HG02610 (cell line): ENCODE data around the gene TEX38.
"Not testable (repeated sequence)": the region's sequence is repeated elsewhere in the genome, so short reads cannot be mapped to it uniquely, and the experiment has no call there.

Experiments
- ATAC-seq: cut with Tn5 transposase; IDR thresholded peaks from one replicate; pipeline ENCODE4 v1.9.1; 2021; ENCODE audit warnings: mild to moderate bottlenecking, moderate library complexity; ENCODE audit not compliant: unreplicated experiment

The TEX38 gene

DNA sequence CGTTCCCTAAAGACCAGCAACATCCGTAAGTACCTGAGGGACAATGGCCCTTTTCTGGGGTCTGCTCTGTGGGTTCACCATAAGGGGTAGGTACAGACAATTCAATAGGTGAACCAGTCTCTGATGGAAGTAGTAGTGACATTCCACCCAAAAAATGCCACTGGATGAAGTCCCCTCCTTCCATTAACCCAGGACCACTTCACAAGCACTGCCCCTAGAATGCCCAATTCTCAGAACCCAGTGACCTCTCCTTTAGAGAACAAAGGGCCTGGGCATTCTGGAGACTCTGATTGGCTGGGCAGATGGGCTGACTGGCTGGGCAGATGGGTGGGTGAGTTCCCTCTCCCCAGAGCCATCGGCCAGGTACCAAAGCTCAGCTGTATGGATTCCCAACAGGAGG, at the start of gene TEX38:
Gene TEX38 (plus strand): TSS at position 301 of the 400 bp plus-strand sequence. CDS start 81 bp downstream, at position 382.
- no peak for ATAC-seq

DNA sequence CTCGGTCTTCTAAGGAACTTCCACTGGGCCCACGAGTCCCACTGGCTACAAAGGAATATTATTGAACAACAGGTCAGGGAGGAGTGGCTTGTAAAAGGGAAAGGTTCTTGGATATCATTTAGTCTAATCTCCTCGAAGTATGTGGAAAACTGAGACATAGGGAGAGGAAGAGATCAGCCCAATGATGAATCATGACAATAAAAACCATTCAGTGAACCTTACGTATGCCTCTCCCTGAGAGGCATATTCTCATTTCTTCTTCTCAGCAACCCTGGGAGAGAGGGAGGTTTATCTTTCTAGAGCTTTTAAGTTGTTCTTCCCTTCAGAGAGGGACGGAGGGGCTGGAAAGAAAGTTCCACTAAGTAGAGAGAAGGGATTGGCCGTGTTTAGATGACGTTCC, 49.7 kb upstream of the TEX38 start:
- no peak for ATAC-seq

DNA sequence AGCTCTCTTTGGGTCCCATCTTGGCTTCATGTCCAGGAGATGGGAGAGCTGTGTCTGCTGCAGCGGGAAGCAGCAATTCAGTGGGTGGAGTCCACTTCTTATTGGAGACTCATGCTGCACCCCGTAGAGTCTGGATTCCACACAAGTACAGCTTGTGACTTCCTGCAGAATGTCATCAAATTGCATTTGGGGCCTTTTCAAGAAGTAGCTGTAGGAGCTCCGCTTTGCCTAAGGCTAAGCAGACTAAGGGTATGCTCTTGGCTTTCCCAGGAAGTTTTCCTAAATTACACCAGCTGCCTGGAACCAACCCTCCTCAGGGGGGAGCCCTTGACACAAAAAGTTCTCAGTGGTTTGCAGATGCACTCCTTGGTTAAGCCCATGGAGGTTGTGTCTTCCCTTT, 49.3 kb upstream of the TEX38 start:
- no peak for ATAC-seq

DNA sequence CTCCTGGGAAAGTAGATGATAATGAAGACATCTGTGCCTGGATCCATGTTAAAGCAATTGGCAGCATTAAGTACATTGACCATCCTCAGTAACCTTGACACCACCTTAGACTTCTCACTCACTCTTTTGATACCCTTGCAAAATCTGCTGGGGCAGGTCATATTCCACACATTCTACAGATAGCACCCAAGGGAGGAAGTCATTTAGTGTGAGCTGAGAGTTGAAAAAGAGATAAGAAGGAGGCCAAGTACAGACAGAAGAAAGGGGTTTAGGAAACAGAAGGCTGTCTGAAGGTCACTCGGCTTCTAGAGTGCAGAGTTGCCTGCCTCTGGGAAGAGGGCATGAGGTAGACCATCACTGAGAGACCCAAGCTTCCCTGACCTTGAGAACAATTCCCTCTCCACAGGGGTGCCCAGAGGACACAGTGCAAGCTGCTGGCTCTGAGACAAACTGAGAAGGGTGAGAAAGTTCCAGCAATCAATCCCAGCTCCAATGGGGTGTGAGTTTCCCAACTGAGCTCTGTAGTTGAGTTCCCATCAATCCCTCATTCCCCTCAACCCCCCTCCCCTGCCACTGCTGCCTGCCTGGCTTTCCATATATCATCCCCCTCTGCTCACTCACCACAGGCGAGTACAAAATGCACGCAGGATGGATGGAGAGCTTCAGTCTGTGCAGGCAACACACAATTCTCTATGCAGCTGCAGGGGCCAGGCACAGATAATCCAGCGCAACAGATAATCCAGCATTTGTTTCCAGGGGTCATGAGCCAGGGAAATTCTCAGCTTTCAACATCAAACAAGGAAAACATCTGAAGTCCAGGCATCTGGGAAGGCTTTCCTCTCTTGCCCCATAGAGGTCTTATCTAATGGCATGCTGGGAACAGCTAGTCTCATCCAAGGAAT, 47.7 kb upstream of the TEX38 start:
- ATAC-seq = no peak

DNA sequence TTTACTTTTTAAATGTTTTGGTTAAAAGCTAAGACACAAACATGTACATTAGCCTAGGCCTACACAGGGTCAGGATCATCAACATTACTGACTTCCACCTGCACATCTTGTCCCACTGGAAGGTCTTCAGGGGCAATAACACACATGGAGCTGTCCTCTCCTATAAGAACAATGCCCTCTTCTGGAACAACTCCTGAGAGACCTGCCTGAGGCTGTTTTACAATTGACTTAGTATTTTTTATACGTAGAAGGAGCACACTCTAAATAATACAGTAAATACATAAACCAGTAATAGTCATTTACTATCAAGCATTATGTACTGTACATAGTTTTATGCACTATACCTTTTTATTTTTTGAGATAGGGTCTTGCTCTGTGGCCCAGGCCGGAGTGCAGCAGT, 40.9 kb upstream of the TEX38 start:
- ATAC-seq = no peak

DNA sequence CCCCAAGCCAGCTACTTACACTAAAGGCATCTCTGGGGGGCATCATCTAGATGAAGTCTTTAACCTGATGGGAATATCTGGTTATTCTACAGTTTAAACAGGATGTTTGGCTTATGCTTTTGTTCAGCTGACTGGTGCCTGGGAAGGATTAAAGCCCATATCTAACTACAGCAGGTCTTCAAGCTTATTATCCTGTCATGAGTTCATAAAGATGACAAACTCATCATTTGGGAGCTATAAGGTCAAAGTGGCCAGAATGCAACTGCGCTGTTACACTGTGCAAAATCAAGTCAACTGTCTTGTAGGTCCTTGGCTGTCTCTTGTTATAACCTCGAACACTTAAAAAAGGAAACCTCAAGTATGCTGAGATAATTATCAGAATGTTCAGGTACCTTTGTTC, 36.4 kb upstream of the TEX38 start:
- no peak for ATAC-seq

DNA sequence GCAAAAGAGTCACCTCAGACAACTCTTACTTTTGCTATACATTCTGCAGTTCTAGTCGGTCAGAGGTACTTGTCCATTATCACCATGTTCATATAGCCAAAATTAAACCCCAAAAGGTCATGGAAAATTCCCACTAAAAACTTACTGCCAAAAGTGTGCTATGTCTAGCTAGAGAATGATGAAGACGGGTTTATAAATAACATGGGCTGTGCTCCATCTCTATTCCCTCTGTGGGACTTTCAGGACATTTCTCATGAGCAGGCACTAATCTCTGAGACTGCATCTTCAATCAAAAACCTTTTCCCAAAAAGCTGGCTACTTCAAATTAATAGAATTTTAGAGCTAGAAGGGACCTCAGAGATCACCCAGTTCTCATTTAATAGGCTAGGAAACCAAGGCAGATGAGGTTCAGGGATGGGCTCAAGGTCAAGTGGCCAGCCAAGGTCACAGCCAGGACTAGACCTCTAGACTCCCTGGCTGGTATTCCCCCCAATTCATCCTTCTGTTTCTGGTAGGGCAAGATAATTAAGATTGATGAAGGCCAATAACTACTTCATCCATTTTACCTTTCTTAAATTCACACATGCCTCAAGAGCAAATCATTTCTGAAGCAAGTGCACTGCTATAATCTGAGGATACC, 34.1 kb upstream of the TEX38 start:
- no peak for ATAC-seq

DNA sequence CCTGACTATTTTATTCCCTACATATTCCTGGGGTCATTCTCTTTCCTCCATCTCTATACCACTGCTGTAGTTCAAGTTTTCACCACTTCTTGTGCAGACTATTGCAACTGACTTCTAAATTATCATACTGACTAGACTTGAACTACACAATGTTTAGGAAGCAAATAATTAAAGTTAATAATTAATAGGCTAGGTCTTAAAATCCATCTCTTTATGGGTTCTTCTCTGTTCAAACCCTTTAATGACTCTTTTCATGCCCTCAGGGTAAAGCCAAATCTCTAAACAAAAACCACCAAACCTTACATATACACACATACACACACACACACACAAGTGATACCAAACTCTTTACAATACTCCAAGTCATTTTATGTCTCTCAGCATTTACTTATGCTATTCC, 32.7 kb upstream of the TEX38 start:
- no peak for ATAC-seq

DNA sequence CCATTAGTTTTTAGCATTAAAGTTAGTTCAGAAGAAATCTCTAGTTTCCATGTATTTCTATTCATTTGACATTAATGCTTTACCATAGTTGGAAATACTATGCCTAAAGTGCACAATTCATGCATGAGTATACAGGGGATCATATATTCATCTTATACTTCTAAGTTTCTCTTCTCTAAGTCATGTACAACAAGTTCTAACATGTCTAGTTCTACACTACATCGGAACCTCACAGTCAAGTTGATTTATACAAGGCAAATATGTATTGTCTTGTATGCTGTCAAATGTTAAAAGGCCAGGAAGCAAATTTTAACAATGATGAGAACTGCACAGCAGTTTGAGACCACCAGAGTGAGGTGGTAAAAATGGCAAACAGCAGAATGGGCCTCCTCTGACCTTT, 32.1 kb upstream of the TEX38 start:
- ATAC-seq = no peak

DNA sequence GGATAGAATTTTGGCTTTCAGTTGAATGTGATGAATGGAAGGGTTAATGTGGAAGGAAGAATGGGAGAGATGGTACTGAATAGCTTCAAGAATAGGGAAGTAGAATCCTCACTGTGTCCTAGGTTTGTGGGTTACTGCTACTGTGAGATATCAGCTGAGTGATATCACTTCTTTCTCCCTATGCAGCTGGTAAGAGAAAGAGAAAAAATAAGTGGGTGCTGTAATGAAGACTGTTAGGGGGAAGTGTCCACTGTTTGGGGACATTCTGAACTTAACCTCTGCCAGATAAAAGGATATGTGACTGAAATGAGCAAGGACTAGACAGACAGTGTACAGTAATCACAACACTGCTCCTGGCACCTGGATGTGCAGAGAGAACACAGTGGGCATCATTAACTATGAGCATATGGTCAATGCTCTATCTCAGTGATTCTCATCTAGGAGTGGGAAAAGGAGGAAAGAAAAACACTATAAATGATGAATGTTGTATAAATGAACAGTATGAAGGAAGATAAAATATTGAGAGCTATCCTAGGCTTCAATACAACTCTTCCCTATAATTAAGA, 29.5 kb upstream of the TEX38 start:
- no peak for ATAC-seq

DNA sequence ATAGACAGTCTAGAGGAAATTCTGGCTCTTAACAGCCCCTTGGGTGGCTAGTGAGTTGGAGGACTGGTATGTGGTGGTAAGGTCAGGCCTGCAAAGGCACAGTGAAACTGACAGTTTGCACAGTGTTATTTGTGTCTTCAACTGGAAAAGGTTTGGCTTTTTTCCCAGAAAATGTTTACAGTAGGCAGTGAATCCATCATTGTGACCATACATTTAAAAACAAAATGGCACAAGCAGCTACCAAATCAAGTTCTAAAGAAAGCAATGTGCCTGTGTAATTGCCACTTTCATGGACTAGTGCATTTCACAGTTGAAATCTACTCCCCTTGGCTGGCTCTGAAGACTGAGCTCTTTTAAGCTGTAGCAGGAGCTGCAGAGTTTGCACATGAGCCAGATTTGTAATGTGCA, 28.3 kb upstream of the TEX38 start:
- no peak for ATAC-seq

DNA sequence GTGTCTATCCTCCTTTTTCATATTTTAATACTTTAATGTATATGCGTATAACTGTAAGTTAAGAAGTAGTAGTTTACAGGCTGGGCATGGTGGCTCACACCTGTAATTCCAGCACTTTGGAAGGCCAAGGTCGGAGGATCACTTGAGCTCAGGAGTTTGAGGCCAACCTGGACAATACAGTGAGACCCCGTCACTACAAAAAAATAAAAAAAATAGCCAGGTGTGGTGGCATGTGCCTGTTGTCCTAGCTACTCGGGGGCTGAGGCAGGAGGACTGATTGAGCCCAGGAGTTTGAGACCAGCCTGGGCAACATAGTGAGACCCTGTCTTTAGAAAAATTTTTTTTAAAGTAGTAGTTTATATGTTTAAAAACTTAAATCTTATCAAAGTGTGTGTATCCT, 25.8 kb upstream of the TEX38 start:
- ATAC-seq = no peak

DNA sequence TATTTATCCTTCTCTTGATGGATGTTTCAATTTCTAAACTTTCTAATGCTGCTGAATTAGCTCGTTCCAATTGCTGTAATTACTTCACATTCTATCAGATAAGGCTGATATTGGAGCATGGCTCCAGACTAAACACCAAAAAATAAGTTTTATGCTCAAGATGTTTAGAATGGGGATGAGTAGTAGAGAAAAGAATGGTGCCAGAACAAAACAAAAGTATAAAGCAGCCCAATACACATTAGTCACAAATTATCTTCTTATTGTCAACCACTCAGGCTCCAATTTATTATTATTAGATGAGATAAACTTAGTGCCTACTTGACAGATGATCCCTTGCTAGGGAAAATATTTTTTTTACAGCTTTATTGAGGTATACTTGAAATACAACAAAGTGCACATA, 25.3 kb upstream of the TEX38 start:
- ATAC-seq = no peak

DNA sequence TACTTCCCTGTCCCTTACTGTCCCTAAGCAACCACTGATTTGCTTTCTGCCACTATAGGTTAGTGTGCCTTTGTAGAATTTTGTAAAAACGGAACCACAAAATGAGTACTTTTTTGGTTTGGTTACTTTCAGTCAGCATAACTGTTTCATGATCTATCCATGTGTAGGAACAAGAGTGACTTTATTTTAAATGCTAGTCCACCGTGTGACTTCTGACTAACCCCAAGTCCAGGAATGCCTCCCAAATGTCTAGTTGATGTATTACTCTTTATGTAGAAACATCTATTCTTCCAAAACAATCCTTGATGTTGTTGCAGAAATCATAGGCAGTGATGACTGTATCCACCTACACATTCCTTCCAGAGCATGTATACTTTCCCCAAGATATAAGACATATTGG, 24.8 kb upstream of the TEX38 start:
- no peak for ATAC-seq

DNA sequence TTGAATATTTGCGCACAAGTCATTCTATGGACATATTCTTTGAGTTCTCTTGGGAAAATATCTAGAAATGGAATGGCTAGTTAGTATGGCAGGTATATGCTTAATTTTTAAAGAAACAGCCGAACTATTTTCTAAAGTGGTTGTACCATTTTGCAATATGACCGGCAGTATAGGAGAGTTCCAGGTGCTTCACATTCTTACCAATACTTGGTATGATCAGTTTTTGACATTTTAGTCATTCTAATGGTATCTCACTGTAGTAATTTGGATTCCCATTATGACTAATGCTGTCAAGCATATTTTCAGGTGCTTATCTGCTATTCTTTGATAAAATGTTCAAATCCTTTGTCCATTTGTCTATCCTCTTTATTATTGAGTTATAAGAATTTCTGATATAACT, 24.0 kb upstream of the TEX38 start:
- no peak for ATAC-seq

DNA sequence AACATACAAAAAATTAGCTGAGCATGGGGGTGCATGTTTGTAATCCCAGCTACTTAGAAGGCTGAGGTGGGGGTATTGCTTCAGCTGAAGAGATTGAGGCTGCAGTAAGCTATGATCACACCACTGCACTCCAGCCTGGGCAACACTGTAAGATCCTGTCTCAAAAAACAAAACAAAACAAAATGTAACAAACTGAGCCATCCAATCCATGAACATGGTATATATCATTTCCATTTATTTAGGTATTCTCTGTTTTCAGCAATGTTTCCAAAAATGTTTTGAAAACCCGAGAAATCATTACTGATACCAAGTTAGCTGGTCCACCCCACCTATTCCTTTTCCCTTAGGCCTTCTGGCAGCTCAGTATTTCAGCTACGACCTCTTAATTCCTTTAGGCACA, 21.9 kb upstream of the TEX38 start:
- no peak for ATAC-seq

DNA sequence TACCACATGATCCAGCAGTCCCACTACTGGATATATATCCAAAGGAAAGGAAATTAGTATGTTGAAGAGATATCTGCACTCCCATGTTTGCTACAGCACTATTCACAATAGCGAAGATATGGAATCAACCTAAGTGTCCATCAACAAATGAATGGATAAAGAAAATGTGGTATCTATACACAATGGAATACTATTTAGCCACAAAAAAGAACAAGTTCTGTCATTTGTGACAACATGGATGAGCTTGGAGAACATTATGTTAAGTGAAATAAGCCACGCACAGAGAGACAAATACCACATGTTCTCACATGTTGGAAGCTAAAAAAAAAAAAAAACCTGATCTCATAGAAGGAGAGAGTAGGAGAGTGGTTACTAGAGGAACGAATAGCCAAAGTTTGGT, 21.2 kb upstream of the TEX38 start:
- no peak for ATAC-seq

DNA sequence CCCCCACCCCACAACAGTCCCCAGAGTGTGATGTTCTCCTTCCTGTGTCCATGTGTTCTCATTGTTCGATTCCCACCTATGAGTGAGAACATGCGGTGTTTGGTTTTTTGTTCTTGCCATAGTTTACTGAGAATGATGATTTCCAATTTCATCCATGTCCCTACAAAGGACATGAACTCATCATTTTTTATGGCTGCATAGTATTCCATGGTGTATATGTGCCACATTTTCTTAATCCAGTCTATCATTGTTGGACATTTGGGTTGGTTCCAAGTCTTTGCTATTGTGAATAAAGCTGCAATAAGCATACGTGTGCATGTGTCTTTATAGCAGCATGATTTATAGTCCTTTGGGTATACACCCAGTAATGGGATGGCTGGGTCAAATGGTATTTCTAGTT, 20.5 kb upstream of the TEX38 start:
- not testable (repeated sequence) for ATAC-seq

DNA sequence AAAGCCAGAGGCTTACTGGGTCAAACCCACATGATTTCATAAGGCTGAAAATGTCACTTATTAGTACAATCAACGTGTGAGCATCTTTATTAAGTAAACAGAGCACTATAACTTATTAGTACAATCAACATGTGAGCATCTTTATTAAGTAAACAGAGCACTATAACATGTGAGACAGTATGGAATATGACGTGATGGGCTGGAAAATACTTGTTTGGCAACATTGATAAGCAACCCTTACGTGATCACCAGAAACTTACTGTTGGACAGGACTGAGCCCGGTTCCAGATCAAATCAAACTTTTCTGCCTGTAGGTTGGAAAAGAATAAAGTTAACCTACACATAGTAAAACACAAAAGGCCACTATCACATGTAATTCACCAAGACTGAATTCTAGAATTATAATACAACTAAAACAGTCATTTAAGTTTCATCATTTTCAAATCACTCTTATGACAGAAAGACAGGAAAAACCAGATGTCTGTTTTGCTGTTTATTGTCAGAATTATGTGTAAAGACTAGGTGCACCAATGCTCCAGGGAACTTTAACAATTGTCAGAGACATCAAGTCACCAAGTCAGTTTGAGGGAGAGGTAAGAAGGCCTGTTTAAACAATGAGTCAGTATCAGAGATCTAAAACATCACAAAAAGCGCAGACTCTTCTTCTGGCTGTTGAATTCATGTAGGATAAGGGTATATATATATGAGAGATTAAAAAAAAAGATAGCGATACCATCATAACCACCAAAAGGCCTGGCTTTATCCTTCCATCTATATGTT, 19.1 kb upstream of the TEX38 start:
- ATAC-seq = no peak

DNA sequence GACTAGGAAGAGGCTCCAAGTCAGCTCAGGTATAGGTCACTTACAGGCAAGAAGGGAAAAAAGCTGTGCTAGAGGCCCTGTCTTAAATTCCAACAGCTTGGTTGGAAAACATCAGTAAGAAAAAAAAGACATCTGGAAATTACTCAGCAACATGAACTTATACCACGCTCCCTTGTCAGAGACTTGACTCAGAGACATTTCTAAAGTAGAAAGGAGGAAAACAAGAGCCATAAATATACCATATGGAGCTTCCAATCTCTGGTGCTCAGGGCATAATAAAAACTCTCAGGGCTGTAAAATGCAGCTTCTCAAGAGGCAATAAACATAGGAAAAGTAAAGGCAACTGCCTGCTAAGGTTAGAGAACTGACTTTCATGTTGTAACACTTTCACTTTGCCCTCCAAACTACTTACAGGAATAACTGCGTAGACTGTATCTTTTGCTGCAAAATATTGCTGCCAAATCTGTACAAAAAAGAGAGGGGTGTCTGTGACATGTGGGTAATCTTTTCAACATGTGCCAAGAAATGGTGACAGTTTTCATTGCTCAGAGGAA, 18.2 kb upstream of the TEX38 start:
- ATAC-seq = no peak

DNA sequence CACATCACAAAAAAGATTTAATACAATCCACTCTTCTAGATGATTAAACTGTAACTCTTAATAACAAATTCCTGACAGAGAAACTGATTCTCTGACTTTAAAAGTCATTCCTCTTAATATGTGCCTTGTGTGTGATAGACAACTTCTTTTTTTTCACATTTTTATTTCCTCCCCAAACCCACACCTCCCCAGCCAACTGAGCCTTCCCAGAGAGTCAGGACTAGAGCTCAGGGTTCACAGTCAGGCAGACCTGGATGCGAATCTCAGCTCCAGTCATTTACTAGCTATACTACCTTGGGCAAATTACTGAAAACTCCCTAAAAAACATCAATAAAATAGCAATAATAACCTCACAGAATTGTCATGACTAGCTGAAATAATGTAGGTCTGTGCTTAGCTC, 17.6 kb upstream of the TEX38 start:
- no peak for ATAC-seq
